Activated CD4-positive, CD25-positive, alpha-beta regulatory T cell treated with anti-CD3 and anti-CD28 coated beads, Interleukin-2, amount 50 U/mL, for 16 hours (primary cell): ENCODE results near the gene CEP85L.
A peak's percentile ranks its signal among the peaks of the same experiment; 100 is the strongest.

Experiments
- DNase-seq: peaks from one replicate; pipeline ENCODE4 v3.0.0-alpha.2; 2020; ENCODE audit warnings: low read depth, low spot score

Gene CEP85L

GRCh38 chr6:118651282-118652050, at the start of gene CEP85L:
CEP85L (minus strand) TSS chr6:118651591; CDS start chr6:118651269, 322 bp downstream.
- peak; percentile 75 for DNase-seq

GRCh38 chr6:118700531-118700930, 49.1 kb upstream of the CEP85L start:
- DNase-seq, result no peak

DNA sequence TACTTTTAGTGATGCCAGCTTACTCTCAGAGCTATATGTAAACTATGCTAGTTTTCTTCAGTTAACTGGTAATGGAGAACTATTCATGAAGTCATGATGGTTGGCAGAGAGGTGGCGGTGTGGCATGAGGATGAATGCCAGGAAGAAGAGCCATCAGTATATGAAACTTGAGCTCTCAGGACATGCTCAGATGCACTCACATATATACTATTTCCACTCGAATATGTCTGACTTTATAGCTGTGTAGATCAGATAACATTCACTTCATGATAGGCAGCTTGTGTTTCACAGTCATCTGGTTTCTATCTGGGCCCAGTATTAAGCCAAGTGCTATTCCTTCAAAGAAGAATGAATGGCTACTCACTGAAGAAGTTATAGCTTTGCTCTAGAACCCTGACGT, 46.2 kb upstream of the CEP85L start:
- DNase-seq, result no peak

DNA sequence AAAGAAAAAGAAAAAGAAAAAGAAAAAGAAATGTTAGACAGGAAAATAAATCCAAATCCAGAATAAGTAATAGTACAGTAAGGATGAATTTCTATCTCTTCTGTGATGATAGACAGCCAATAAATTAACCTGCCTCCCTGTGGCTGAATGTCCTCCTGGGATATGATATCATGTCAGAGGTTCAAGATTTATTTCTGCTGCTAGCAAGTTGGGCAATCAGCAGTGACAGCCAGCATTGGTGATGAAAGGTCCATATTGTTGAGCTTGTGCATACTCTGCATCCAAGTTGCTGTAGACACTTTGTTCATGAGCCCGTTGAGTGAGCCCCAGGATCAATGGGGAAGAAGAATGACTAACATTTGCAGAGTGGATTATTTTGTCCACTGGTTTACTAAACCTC, 44.9 kb upstream of the CEP85L start:
- DNase-seq, result no peak

GRCh38 chr6:118693562-118693961, 42.2 kb upstream of the CEP85L start:
- no peak for DNase-seq

- DNase-seq, result no peak
These were observed 34.5 kb upstream of the CEP85L start for GRCh38 chr6:118685823-118686449.

DNA sequence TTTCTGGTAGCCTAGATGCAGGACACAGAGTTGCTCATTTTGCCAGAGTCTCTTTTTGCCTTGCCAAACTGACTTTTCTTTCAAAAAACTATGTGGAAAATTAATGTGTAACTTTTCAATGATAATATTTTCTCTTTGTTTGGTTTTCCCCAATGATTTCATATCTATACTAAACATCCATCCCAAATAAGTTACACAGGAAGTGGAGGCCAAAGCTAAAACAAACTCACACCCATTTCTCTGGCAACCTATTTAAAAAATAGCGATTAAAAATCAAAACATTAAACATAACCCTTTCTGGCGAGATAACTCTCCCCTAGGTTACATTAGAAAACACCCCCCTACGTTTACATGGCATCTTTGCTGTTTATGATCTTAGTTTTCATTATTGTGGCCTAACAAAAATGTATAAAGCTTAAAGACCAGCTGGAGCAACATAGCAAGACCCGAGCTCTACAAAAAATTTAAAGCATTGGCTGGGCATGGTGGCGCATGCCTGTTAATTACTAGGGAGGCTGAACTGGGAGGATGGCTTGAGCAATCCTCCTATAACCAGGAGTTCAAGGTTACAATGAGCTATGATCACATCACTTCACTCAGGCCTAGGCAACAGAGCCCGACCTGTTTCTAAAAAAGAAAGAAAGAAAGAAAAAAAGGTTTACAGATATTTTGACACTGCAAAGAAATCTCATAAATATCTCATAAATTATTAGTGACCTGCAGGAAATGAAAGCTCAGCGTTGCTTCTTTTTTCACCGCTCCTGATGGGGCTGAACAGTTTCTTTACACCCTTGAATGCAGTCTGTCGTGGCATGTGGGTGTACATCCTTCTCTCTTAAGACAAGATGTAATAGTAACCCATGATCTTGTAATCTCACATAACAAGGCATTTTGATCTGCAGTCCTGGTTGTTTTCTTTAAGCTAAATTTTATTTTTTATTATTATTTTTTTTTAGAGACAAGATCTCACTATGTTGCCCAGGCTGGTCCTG, 32.8 kb upstream of the CEP85L start:
- no peak for DNase-seq

- DNase-seq, result no peak
These were observed 29.2 kb upstream of the CEP85L start for GRCh38 chr6:118680452-118681095.

- no peak for DNase-seq
These were observed 28.0 kb upstream of the CEP85L start for GRCh38 chr6:118679327-118679901.

- no peak for DNase-seq
These were observed 27.5 kb upstream of the CEP85L start for GRCh38 chr6:118678866-118679265.

- DNase-seq, result no peak
These were observed 25.8 kb upstream of the CEP85L start for GRCh38 chr6:118677193-118677592.

- DNase-seq, result no peak
These were observed 23.8 kb upstream of the CEP85L start for GRCh38 chr6:118675225-118675624.

GRCh38 chr6:118674772-118675171, 23.4 kb upstream of the CEP85L start:
- DNase-seq, result no peak

GRCh38 chr6:118672678-118673077, 21.3 kb upstream of the CEP85L start:
- DNase-seq, result no peak

GRCh38 chr6:118669561-118669960, 18.2 kb upstream of the CEP85L start:
- no peak for DNase-seq

- DNase-seq, result no peak
These were observed 17.5 kb upstream of the CEP85L start for GRCh38 chr6:118668761-118669385.

DNA sequence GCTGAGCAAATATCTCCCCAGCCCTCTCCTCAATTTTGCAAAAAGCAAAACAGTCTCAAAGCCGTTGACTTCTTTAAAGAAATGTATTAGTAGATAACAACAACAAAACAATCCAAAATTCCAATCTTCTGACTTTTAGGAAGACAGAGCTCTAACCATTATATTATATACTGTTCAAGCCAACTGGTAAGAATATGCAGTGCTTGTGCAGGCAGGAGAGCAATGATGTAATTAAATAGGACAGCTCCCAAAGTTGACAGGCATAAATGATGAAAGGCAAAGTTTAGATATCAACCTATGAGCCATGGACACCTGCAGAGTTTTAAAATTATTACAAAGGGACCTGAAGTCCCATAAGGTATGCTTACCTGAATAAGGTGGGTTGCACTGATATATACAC, 16.6 kb upstream of the CEP85L start:
- no peak for DNase-seq

DNA sequence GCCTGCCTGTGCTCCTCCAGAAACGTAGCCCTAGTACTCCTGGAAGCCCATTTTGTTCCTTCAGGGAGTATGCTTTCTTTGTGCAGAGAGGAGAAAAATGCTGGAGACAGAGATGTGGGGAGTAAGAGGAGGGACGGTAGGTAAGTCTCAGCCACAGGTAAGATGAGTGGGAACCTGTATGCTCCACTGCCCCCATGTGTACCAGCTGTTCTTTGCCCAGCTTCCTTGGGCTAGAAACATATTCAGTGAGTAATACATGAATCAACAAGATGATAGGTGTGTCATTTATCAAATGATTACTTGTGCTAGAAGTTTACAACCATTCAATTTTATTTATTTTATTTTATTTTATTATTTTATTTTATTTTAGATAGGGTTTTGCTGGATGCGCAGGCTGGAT, 13.6 kb upstream of the CEP85L start:
- no peak for DNase-seq

GRCh38 chr6:118663993-118664985, 12.9 kb upstream of the CEP85L start:
- DNase-seq, result no peak

DNA sequence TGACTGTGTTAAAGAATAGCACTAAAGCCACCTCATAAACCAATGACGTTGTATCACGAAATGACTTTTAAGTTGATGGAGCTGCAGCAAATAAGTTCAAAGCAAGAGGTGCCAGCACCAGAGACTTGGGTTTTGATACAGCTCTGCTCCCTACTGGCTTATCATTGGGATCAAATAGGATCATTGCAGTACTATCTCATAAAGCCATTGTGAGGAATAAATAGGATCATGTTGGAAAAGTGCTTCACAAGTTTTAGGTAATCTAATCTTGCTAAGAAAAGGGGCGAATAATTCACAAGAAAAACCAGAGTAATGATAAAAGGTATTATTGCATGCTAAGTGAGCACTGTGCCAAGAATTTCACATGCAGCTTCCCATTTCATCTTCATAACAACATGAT, 10.4 kb upstream of the CEP85L start:
- no peak for DNase-seq
